Measurements from ENCODE around the gene AK1.

Gene AK1

GRCh38 chr9:127878652-127879390, 1.3 kb upstream of the AK1 start:
- in situ Hi-C loops (cut with MboI; ENCODE audit: low pct_unique_long_range_greater_than_20kb, low sequenced_read_pairs, unreplicated experiment): no loop called here
- DNase-seq (ENCODE audit: low spot score): no peak
- TF ChIP-seq, protein P1, sequence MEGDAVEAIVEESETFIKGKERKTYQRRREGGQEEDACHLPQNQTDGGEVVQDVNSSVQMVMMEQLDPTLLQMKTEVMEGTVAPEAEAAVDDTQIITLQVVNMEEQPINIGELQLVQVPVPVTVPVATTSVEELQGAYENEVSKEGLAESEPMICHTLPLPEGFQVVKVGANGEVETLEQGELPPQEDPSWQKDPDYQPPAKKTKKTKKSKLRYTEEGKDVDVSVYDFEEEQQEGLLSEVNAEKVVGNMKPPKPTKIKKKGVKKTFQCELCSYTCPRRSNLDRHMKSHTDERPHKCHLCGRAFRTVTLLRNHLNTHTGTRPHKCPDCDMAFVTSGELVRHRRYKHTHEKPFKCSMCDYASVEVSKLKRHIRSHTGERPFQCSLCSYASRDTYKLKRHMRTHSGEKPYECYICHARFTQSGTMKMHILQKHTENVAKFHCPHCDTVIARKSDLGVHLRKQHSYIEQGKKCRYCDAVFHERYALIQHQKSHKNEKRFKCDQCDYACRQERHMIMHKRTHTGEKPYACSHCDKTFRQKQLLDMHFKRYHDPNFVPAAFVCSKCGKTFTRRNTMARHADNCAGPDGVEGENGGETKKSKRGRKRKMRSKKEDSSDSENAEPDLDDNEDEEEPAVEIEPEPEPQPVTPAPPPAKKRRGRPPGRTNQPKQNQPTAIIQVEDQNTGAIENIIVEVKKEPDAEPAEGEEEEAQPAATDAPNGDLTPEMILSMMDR (IDR thresholded peaks at IDR 0.05; ENCODE audit: extremely low read depth, insufficient read depth, missing control alignments): no peak

GRCh38 chr9:127878001-127878651, 651 bp upstream of the AK1 start:
- TF ChIP-seq, protein P1 (IDR thresholded peaks at IDR 0.05; ENCODE audit: extremely low read depth, insufficient read depth, missing control alignments): no peak
- in situ Hi-C loops (cut with MboI; ENCODE audit: low pct_unique_long_range_greater_than_20kb, low sequenced_read_pairs, unreplicated experiment): no loop called here
- no peak for DNase-seq (ENCODE audit: low spot score)

- DNase-seq (ENCODE audit: low spot score): no peak
- TF ChIP-seq, protein P1 (IDR thresholded peaks at IDR 0.05; ENCODE audit: extremely low read depth, insufficient read depth, missing control alignments): no peak
- in situ Hi-C loops (cut with MboI; ENCODE audit: low pct_unique_long_range_greater_than_20kb, low sequenced_read_pairs, unreplicated experiment): no loop called here
These were observed 512 bp downstream of the AK1 start for GRCh38 chr9:127876764-127877562.

DNA sequence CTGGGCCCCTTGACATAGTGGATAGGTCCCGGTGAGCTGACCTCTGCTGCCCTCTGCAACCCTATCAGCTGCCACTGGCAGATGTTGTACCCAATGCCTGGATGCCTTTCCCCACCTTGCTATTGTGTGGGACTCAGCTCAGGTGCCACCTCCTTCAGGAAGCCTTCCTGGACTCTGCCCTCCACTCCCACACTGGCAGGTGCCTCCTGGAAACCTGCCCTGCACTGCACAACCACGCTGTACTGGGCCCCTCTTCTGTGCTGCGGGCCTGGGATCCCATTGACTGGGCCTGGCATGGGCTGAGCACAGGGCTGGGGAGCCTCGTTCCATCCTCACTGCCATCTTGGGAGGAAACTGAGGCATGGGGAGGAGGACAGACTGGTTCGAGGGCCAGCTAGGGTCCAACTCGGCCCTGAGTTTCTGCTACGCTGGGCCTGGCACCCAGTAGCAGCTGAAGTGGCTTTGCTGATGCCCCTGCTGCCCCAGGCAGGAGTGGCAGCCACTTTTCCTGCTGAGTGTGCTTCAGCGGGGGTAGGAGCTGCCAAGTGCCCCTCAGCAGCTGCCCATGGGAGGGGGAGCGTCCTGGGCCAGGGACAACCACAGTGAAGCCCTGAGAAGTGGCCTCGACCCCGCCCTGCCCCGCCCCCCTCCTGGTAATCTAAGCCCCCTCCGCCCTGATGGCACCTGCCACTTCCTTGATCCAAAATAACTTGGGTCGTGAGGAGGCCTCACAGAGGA, 1.3 kb downstream of the AK1 start:
- no peak for DNase-seq (ENCODE audit: low spot score)
- TF ChIP-seq, protein P1 (IDR thresholded peaks at IDR 0.05; ENCODE audit: extremely low read depth, insufficient read depth, missing control alignments): no peak
- in situ Hi-C loops (cut with MboI; ENCODE audit: low pct_unique_long_range_greater_than_20kb, low sequenced_read_pairs, unreplicated experiment): no loop called here

GRCh38 chr9:127875306-127875966, 2.0 kb downstream of the AK1 start:
- in situ Hi-C loops (cut with MboI; ENCODE audit: low pct_unique_long_range_greater_than_20kb, low sequenced_read_pairs, unreplicated experiment): no loop called here
- TF ChIP-seq, protein P1 (IDR thresholded peaks at IDR 0.05; ENCODE audit: extremely low read depth, insufficient read depth, missing control alignments): no peak
- DNase-seq (ENCODE audit: low spot score): no peak
